OCI-LY7 (cell line): Measurements from ENCODE around the gene BICD1.

Experiments used
- EZH2phosphoT487 ChIP-seq: fragments of 200-600 bp; sonication (generic); IDR thresholded peaks from 2 replicates; pipeline ENCODE4 v1.6.1; 2018; ENCODE audit warnings: low read depth, borderline replicate concordance, mild to moderate bottlenecking, mixed run types, antibody characterized with exemption, low read length, moderate library complexity, mixed read lengths
- TF ChIP-seq, protein P1 (sequence below): fragments of 200-600 bp; sonication (generic); conservative IDR thresholded peaks from 2 replicates; pipeline ENCODE4 v1.5.1; 2014; ENCODE audit warnings: mild to moderate bottlenecking, antibody characterized with exemption, low read length, moderate library complexity, mixed read lengths

DNA sequence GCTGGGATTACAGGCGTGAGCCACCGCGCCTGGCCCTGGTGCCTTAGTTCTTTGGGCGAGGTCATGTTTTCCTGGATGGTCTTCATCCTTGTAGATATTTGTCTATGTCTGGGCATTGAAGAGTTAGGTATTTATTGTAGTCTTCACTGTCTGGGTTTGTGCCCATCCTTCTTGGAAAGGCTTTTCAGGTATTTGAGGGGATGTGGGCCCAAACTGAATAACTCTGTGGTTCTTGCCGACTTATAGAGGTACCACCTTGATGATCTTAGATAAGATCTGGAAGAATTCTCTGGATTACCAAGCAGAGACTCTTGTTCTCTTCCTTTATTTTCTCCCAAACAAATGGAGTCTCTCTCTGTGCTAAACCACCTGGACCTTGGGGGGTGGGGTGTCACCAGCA lies 311.6 kb downstream of the BICD1 start:
- TF ChIP-seq, protein P1, sequence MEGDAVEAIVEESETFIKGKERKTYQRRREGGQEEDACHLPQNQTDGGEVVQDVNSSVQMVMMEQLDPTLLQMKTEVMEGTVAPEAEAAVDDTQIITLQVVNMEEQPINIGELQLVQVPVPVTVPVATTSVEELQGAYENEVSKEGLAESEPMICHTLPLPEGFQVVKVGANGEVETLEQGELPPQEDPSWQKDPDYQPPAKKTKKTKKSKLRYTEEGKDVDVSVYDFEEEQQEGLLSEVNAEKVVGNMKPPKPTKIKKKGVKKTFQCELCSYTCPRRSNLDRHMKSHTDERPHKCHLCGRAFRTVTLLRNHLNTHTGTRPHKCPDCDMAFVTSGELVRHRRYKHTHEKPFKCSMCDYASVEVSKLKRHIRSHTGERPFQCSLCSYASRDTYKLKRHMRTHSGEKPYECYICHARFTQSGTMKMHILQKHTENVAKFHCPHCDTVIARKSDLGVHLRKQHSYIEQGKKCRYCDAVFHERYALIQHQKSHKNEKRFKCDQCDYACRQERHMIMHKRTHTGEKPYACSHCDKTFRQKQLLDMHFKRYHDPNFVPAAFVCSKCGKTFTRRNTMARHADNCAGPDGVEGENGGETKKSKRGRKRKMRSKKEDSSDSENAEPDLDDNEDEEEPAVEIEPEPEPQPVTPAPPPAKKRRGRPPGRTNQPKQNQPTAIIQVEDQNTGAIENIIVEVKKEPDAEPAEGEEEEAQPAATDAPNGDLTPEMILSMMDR: no peak
- TF ChIP-seq EZH2phosphoT487: no peak
